IPS-18c (cell line): ENCODE results near the gene ZNF407.
"Not testable (repeated sequence)": the region's sequence is repeated elsewhere in the genome, so short reads cannot be mapped to it uniquely, and the experiment has no call there.

Experiments
- H3K4me3 ChIP-seq: 2 replicates; pipeline ENCODE4 v1.7.0; 2013; ENCODE audit warnings: low read depth, mild to moderate bottlenecking, low read length, moderate library complexity; ENCODE audit not compliant: insufficient read depth
- H3K9me3 ChIP-seq: one replicate; pipeline ENCODE4 v1.6.1; 2013; ENCODE audit warnings: mild to moderate bottlenecking, low read length, moderate library complexity; ENCODE audit not compliant: control insufficient read depth, insufficient read depth

The ZNF407 gene

GRCh38 chr18:75070625-75071483, 473.2 kb downstream of the ZNF407 start:
- H3K4me3 ChIP-seq, result no peak overlapping the region
- H3K9me3 ChIP-seq, result no peaks in the 10 kb centered on the region

- H3K4me3 ChIP-seq, result no peak overlapping the region
Measured at GRCh38 chr18:75071484-75071785, 473.8 kb downstream of the ZNF407 start.

GRCh38 chr18:75071866-75072671, 474.4 kb downstream of the ZNF407 start:
- Histone ChIP-seq H3K4me3 (no peak overlapping the region), H3K9me3 (peaks cover 2% of the 10 kb centered on the region)

More at GRCh38 chr18:75071484-75071785, 473.8 kb downstream of the ZNF407 start:
- H3K9me3 ChIP-seq, result peaks cover 2% of the 10 kb centered on the region

GRCh38 chr18:75072672-75073371, 475.2 kb downstream of the ZNF407 start:
- Histone ChIP-seq H3K4me3 (no peak overlapping the region), H3K9me3 (peaks cover 2% of the 10 kb centered on the region)

- H3K4me3 ChIP-seq, result no peak overlapping the region
- H3K9me3 ChIP-seq, result peaks cover 2% of the 10 kb centered on the region
Measured at GRCh38 chr18:75073654-75074053, 476.0 kb downstream of the ZNF407 start.

- peaks cover 2% of the 10 kb centered on the region for H3K9me3 ChIP-seq
Measured at GRCh38 chr18:75074196-75075015, 476.7 kb downstream of the ZNF407 start.

GRCh38 chr18:75075016-75075305, 477.3 kb downstream of the ZNF407 start:
- Histone ChIP-seq H3K4me3 (no peak overlapping the region), H3K9me3 (peaks cover 2% of the 10 kb centered on the region)

More at GRCh38 chr18:75074196-75075015, 476.7 kb downstream of the ZNF407 start:
- no peak overlapping the region for H3K4me3 ChIP-seq

- peaks cover 2% of the 10 kb centered on the region for H3K9me3 ChIP-seq
- no peak overlapping the region for H3K4me3 ChIP-seq
Measured at GRCh38 chr18:75075429-75075841, 477.8 kb downstream of the ZNF407 start.

GRCh38 chr18:75076286-75076685, 478.6 kb downstream of the ZNF407 start:
- Histone ChIP-seq H3K9me3 (peaks cover 2% of the 10 kb centered on the region), H3K4me3 (no peak overlapping the region)

- H3K4me3 ChIP-seq, result no peak overlapping the region
- H3K9me3 ChIP-seq, result no peaks in the 10 kb centered on the region
Measured at GRCh38 chr18:75081486-75081885, 483.8 kb downstream of the ZNF407 start.

- H3K4me3 ChIP-seq, result no peak overlapping the region
Measured at GRCh38 chr18:75083131-75083530, 485.5 kb downstream of the ZNF407 start.

GRCh38 chr18:75083761-75084160, 486.1 kb downstream of the ZNF407 start:
- no peaks in the 10 kb centered on the region for H3K9me3 ChIP-seq
- H3K4me3 ChIP-seq, result no peak overlapping the region

More at GRCh38 chr18:75083131-75083530, 485.5 kb downstream of the ZNF407 start:
- H3K9me3 ChIP-seq, result no peaks in the 10 kb centered on the region

GRCh38 chr18:75085676-75086075, 488.0 kb downstream of the ZNF407 start:
- H3K9me3 ChIP-seq, H3K4me3 ChIP-seq: not testable (repeated sequence)

GRCh38 chr18:75086494-75087034, 488.9 kb downstream of the ZNF407 start:
- H3K4me3 ChIP-seq, result no peak overlapping the region

GRCh38 chr18:75087119-75088020, 489.7 kb downstream of the ZNF407 start:
- no peak overlapping the region for H3K4me3 ChIP-seq
- no peaks in the 10 kb centered on the region for H3K9me3 ChIP-seq

More at GRCh38 chr18:75086494-75087034, 488.9 kb downstream of the ZNF407 start:
- no peaks in the 10 kb centered on the region for H3K9me3 ChIP-seq

GRCh38 chr18:75088021-75088506, 490.4 kb downstream of the ZNF407 start:
- H3K4me3 ChIP-seq, result no peak overlapping the region
- no peaks in the 10 kb centered on the region for H3K9me3 ChIP-seq
